CD4-positive, alpha-beta T cell (primary cell): ENCODE data around the gene ZNF385B. TPM values are rescaled to one million over a fixed set of nuclear protein-coding genes. Genes with fewer than 3 reads are reported as not detected.

Experiments
- ATAC-seq: fragments of 200-7000 bp; cut with Tn5 transposase; one replicate; pipeline ENCODE4 v1.10.0; 2022; ENCODE audit warnings: mild to moderate bottlenecking; ENCODE audit not compliant: poor library complexity
- CTCF ChIA-PET: fragments of 350-600 bp; sonication (Branson Sonifier 250); formaldehyde crosslinking; loops from one replicate; lab custom pipeline; 2021; ENCODE audit warnings: antibody characterized with exemption, inconsistent platforms; lab: Charles Lee
- POLR2A ChIA-PET: fragments of 350-600 bp; sonication (Branson Sonifier 250); formaldehyde crosslinking; loops from one replicate; lab custom pipeline; 2021; ENCODE audit warnings: antibody characterized with exemption, inconsistent platforms; lab: Charles Lee
- DNase-seq, 14 experiments: peaks; one replicate each; pipeline ENCODE4 v3.0.0-alpha.2; 2013 to 2020; ENCODE audit warnings: mixed read lengths in 2 of 14
- H3K27ac ChIP-seq, 2 donors: one replicate each; pipeline versions ENCODE4 v1.5.1 to v1.7.0; 2013; ENCODE audit warnings: low read length in 2 of 2, low read depth in 1 of 2, mild to moderate bottlenecking in 1 of 2
- H3K27me3 ChIP-seq, 2 experiments: 1 replicate in 1 of 2; 2 replicates in 1 of 2; pipeline versions ENCODE4 v1.6.1 to v1.7.0; 2013; ENCODE audit warnings: low read length in 2 of 2, control low read depth in 1 of 2, mild to moderate bottlenecking in 1 of 2, moderate library complexity in 1 of 2; ENCODE audit not compliant: insufficient read depth in 2 of 2, control insufficient read depth in 1 of 2
- H3K36me3 ChIP-seq: one replicate; pipeline ENCODE4 v1.6.1; 2013; ENCODE audit warnings: low read length, control low read depth; ENCODE audit not compliant: insufficient read depth
- H3K4me1 ChIP-seq: one replicate; pipeline ENCODE4 v1.6.1; 2013; ENCODE audit warnings: low read length, control low read depth; ENCODE audit not compliant: insufficient read depth
- H3K4me3 ChIP-seq: one replicate; pipeline ENCODE4 v1.5.1; 2013; ENCODE audit warnings: mild to moderate bottlenecking, low read length, moderate library complexity
- H3K9me3 ChIP-seq, 2 experiments: 1 replicate in 1 of 2; 2 replicates in 1 of 2; pipeline versions ENCODE4 v1.6.1 to v1.7.0; 2013; ENCODE audit warnings: low read length in 2 of 2, mild to moderate bottlenecking in 2 of 2, control low read depth in 1 of 2, moderate library complexity in 1 of 2; ENCODE audit not compliant: control insufficient read depth in 1 of 2, insufficient read depth in 1 of 2
- H3K27ac Mint-ChIP-seq: one replicate; pipeline ENCODE4 v1.8.0; 2020; ENCODE audit warnings: mixed read lengths
- H3K27me3 Mint-ChIP-seq: one replicate; pipeline ENCODE4 v1.8.0; 2021; ENCODE audit warnings: mixed read lengths
- H3K36me3 Mint-ChIP-seq: one replicate; pipeline ENCODE4 v1.8.0; 2021; ENCODE audit warnings: low read depth, mixed read lengths
- H3K4me1 Mint-ChIP-seq: one replicate; pipeline ENCODE4 v1.8.0; 2021; ENCODE audit warnings: low read depth, mixed read lengths
- H3K4me3 Mint-ChIP-seq: one replicate; pipeline ENCODE4 v1.8.0; 2020; ENCODE audit warnings: mild to moderate bottlenecking, mixed read lengths
- H3K9me3 Mint-ChIP-seq: one replicate; pipeline ENCODE4 v1.8.0; 2020; ENCODE audit warnings: mixed read lengths
- intact Hi-C, 2 experiments: fragments of 100-400 bp; cut with DNase I in 1 of 2; cut with micrococcal nuclease in 1 of 2; formaldehyde crosslinking; loops; one replicate each; pipeline versions ENCODE4 v1.15.1 to v1.9.0; 2023 to 2025; cut with DNase I, micrococcal nuclease
- total RNA-seq, 174 experiments: library from RNA in 2 of 174; stranded (reverse) in 2 of 174; gene quantifications; one replicate each; pipeline ENCODE4 v1.2.3 and lab custom pipeline; 2021 to 2026
- TF ChIP-seq, protein P1 (sequence below): fragments of 200-600 bp; IDR thresholded peaks from one replicate; pipeline ENCODE4 v1.8.0; 2022; ENCODE audit warnings: antibody characterized with exemption, mild to moderate bottlenecking

ZNF385B gene
- total RNA-seq, 2 experiments from 2014 or later = not detected

DNA sequence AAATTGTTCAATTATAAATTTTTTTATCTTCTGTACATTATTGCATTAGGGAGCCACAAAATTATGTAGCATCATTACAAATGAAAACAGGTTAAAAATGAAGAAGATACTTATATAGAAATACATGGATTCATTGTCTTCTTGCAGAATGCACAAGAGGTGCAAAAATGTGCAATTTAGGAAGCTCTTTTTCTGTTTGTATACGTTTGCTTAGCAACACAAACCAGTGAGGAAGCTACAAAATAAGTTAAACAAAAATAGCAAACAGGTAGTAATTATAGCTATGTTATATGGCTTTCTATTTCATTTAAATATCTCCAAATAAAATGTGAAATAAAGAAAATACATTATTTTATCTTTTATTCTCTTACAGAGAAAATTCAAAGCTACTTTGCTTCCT is 419.2 kb downstream of the ZNF385B start:
- intact Hi-C loops = loop anchor here (10.0 kb wide), 1 partner anchor 677 kb away; no protein-coding TSS in a partner anchor
- H3K4me3 ChIP-seq = no peak overlapping the region
- Mint-ChIP-seq H3K36me3 (no peaks in the 10 kb centered on the region), H3K4me3 (no peak overlapping the region), H3K4me1 (no peaks in the 10 kb centered on the region), H3K27me3 (peaks cover 39% of the 10 kb centered on the region), H3K9me3 (no peaks in the 10 kb centered on the region), H3K27ac (no peak overlapping the region)
- ATAC-seq (no peak), DNase-seq (no peak)
- ChIA-PET POLR2A (no interaction called here), CTCF (no interaction called here)
- H3K36me3 ChIP-seq = no peaks in the 10 kb centered on the region
- TF ChIP-seq, protein P1, sequence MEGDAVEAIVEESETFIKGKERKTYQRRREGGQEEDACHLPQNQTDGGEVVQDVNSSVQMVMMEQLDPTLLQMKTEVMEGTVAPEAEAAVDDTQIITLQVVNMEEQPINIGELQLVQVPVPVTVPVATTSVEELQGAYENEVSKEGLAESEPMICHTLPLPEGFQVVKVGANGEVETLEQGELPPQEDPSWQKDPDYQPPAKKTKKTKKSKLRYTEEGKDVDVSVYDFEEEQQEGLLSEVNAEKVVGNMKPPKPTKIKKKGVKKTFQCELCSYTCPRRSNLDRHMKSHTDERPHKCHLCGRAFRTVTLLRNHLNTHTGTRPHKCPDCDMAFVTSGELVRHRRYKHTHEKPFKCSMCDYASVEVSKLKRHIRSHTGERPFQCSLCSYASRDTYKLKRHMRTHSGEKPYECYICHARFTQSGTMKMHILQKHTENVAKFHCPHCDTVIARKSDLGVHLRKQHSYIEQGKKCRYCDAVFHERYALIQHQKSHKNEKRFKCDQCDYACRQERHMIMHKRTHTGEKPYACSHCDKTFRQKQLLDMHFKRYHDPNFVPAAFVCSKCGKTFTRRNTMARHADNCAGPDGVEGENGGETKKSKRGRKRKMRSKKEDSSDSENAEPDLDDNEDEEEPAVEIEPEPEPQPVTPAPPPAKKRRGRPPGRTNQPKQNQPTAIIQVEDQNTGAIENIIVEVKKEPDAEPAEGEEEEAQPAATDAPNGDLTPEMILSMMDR = no peak
- H3K27me3 ChIP-seq = peaks cover 3 to 6% of the 10 kb centered on the region in 2 experiments
- H3K27ac ChIP-seq = no peak overlapping the region
- H3K9me3 ChIP-seq = no peaks in the 10 kb centered on the region
- no peaks in the 10 kb centered on the region for H3K4me1 ChIP-seq

GRCh38 chr2:179441551-179441950 is 419.9 kb downstream of the ZNF385B start:
- no peak overlapping the region for H3K27ac Mint-ChIP-seq
- no peak overlapping the region for H3K27ac ChIP-seq
- no peaks in the 10 kb centered on the region for H3K9me3 Mint-ChIP-seq
- H3K27me3 ChIP-seq = peaks cover 3 to 6% of the 10 kb centered on the region in 2 experiments
- no peak for DNase-seq
- TF ChIP-seq, protein P1 = no peak
- H3K27me3 Mint-ChIP-seq = peaks cover 39% of the 10 kb centered on the region
- no peak overlapping the region for H3K4me3 ChIP-seq
- no peaks in the 10 kb centered on the region for H3K4me1 Mint-ChIP-seq
- intact Hi-C loops = loop anchor here (10.0 kb wide), 1 partner anchor 677 kb away; no protein-coding TSS in a partner anchor
- no peak for ATAC-seq
- CTCF ChIA-PET = interaction anchor here (1.4 kb wide), 1 partner anchor 223 kb away, joined by 4 read pairs; no protein-coding TSS in a partner anchor
- H3K4me1 ChIP-seq = no peaks in the 10 kb centered on the region
- no peak overlapping the region for H3K4me3 Mint-ChIP-seq
- POLR2A ChIA-PET = no interaction called here
- H3K36me3 Mint-ChIP-seq = no peaks in the 10 kb centered on the region
- no peaks in the 10 kb centered on the region for H3K36me3 ChIP-seq
- no peaks in the 10 kb centered on the region for H3K9me3 ChIP-seq

DNA sequence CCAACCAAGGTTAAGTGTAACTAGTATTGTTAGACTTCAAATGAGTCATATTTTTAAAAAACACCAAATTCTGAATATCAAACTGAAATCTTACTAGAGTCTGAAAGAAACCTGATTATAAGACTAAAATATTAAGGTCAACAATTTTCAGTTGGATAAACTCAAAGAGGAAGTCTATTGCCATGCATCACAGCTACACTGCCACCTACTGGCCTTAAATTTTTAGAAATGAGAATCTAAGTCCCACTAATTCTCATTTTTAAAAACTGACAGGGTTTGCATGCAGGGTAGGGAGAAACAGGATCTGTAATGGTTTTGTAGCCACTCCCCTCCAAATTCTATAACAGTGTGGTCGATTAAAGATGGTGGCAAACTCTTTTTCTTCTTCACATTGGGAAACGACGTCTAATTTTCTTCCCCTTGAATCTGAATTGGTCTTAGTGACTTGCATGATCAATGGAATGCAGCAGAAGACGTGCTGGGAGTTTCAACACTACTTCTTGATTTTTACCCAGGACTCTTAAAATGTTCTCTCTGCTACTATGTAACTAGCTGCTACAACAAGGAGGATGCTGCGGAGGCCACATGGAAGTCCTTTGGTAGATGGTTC is 420.7 kb downstream of the ZNF385B start:
- intact Hi-C loops = loop anchor here (1.0 to 10.0 kb wide), 3 partner anchors 221 to 676 kb away; no protein-coding TSS in a partner anchor
- ATAC-seq (no peak), DNase-seq (peak in 3 of 14 experiments; percentile 31 to 54 (median 39))
- peaks cover 3 to 6% of the 10 kb centered on the region in 2 experiments for H3K27me3 ChIP-seq
- no peaks in the 10 kb centered on the region for H3K4me1 ChIP-seq
- TF ChIP-seq, protein P1 = peak; percentile 76
- Mint-ChIP-seq H3K4me1 (no peaks in the 10 kb centered on the region), H3K27ac (no peak overlapping the region), H3K9me3 (no peaks in the 10 kb centered on the region), H3K36me3 (no peaks in the 10 kb centered on the region), H3K4me3 (no peak overlapping the region), H3K27me3 (peaks cover 39% of the 10 kb centered on the region)
- H3K4me3 ChIP-seq = no peak overlapping the region
- H3K36me3 ChIP-seq = no peaks in the 10 kb centered on the region
- ChIA-PET POLR2A (no interaction called here), CTCF (interaction anchor here (1.0 to 1.4 kb wide), 2 partner anchors 18 to 222 kb away, joined by 3 to 4 read pairs; no protein-coding TSS in a partner anchor)
- no peak overlapping the region for H3K27ac ChIP-seq
- H3K9me3 ChIP-seq = no peaks in the 10 kb centered on the region
